Gastroesophageal sphincter (tissue), 3 donors: ENCODE data around the gene PRR22.
A peak's percentile ranks its signal among the peaks of the same experiment; 100 is the strongest.

ENCODE experiments used
- CTCF ChIP-seq, 4 experiments: fragments of 200-600 bp in 2 of 4; fragments of 450-650 bp in 2 of 4; sonication (generic) in 1 of 4; IDR thresholded peaks; one replicate each; pipeline ENCODE4 v1.5.1; 2017 to 2019; ENCODE audit warnings: antibody characterized with exemption in 4 of 4, mild to moderate bottlenecking in 2 of 4, moderate library complexity in 2 of 4
- POLR2A ChIP-seq, 2 donors: fragments of 450-650 bp; IDR thresholded peaks; one replicate each; pipeline ENCODE4 v1.6.1; 2017; ENCODE audit warnings: antibody characterized with exemption in 2 of 2, mild to moderate bottlenecking in 2 of 2, moderate library complexity in 1 of 2
- POLR2AphosphoS5 ChIP-seq: sonication (generic); formaldehyde crosslinking; IDR thresholded peaks from one replicate; pipeline ENCODE4 v1.6.1; 2017; ENCODE audit warnings: antibody characterized with exemption

- TF ChIP-seq CTCF (IDR thresholded peaks at IDR 0.05) (peak in 2 of 4 experiments; percentile 31 to 39), POLR2AphosphoS5 (peak; percentile 21), POLR2A (IDR thresholded peaks at IDR 0.05) (no peak)
These were observed 44.4 kb upstream of the PRR22 start for GRCh38 chr19:5828661-5829566.
